HEK293 (cell line): ENCODE data around the gene PRKCZ.
"Not testable (repeated sequence)": the region's sequence is repeated elsewhere in the genome, so short reads cannot be mapped to it uniquely, and the experiment has no call there.

Experiments
- CTCF ChIA-PET: fragments of 350-600 bp; formaldehyde crosslinking; extraction: SDS; loops from one replicate; lab custom pipeline; 2021; ENCODE audit warnings: antibody characterized with exemption; lab: Yijun Ruan, JAX
- POLR2A ChIA-PET: fragments of 300-600 bp; formaldehyde crosslinking; extraction: SDS; loops from one replicate; lab custom pipeline; 2020; ENCODE audit warnings: antibody characterized with exemption, inconsistent platforms; lab: Yijun Ruan, JAX
- H3K27ac ChIP-seq: fragments of 200-500 bp; sonication (Bioruptor generic); 2 replicates; pipeline ENCODE4 v1.5.1; 2014; ENCODE audit warnings: low read depth, low read length, control low read depth, inconsistent platforms; ENCODE audit errors: extremely low read depth
- H3K36me3 ChIP-seq, 2 experiments: fragments of 200-500 bp in 1 of 2; sonication (Bioruptor generic) in 1 of 2; 1 replicate in 1 of 2; 2 replicates in 1 of 2; pipeline ENCODE4 v1.5.1; 2014 to 2017; ENCODE audit warnings: inconsistent platforms in 2 of 2, low read length in 2 of 2; ENCODE audit not compliant: control insufficient read depth in 2 of 2, insufficient read depth in 1 of 2
- H3K4me1 ChIP-seq: fragments of 200-500 bp; sonication (Bioruptor generic); 2 replicates; pipeline ENCODE4 v1.5.1; 2014; ENCODE audit warnings: mild to moderate bottlenecking, low read length, inconsistent platforms; ENCODE audit not compliant: control insufficient read depth, insufficient read depth
- H3K4me3 ChIP-seq: 2 replicates; pipeline ENCODE4 v1.5.1; 2011; ENCODE audit warnings: low read depth, mild to moderate bottlenecking, control low read depth, low read length, moderate library complexity
- H3K9me3 ChIP-seq: fragments of 200-500 bp; sonication (Bioruptor generic); 2 replicates; pipeline ENCODE4 v1.5.1; 2014; ENCODE audit warnings: low read depth, low read length, inconsistent platforms; ENCODE audit not compliant: control insufficient read depth, insufficient read depth
- CTCF ChIP-seq: fragments of 450-650 bp; formaldehyde crosslinking; IDR thresholded peaks from 2 replicates; pipeline ENCODE4 v1.5.1; 2016; ENCODE audit warnings: missing biosample characterization, missing genetic modification characterization
- ELK4 ChIP-seq: IDR thresholded peaks from 2 replicates; pipeline ENCODE4 v1.6.1; 2011; ENCODE audit warnings: mild to moderate bottlenecking, low read depth, low read length, borderline replicate concordance
- KLF1 ChIP-seq: fragments of 450-650 bp; formaldehyde crosslinking; IDR thresholded peaks from 2 replicates; pipeline ENCODE4 v1.5.1; 2016; ENCODE audit warnings: missing biosample characterization, missing genetic modification characterization
- OSR2 ChIP-seq: fragments of 450-650 bp; formaldehyde crosslinking; IDR thresholded peaks from 2 replicates; pipeline ENCODE4 v1.5.1; 2016; ENCODE audit warnings: missing biosample characterization, missing genetic modification characterization
- OVOL3 ChIP-seq: fragments of 450-650 bp; formaldehyde crosslinking; IDR thresholded peaks from 2 replicates; pipeline ENCODE4 v1.5.1; 2016; ENCODE audit warnings: missing biosample characterization, missing genetic modification characterization
- SCRT1 ChIP-seq: fragments of 450-650 bp; formaldehyde crosslinking; IDR thresholded peaks from 2 replicates; pipeline ENCODE4 v1.5.1; 2016; ENCODE audit warnings: missing biosample characterization, missing genetic modification characterization, borderline replicate concordance
- SCRT2 ChIP-seq: fragments of 450-650 bp; formaldehyde crosslinking; IDR thresholded peaks from 2 replicates; pipeline ENCODE4 v1.5.1; 2016; ENCODE audit warnings: missing biosample characterization, missing genetic modification characterization
- SP2 ChIP-seq: fragments of 450-650 bp; formaldehyde crosslinking; IDR thresholded peaks from 2 replicates; pipeline ENCODE4 v1.5.1; 2016; ENCODE audit warnings: missing biosample characterization, missing genetic modification characterization
- WT1 ChIP-seq: fragments of 450-650 bp; formaldehyde crosslinking; IDR thresholded peaks from 2 replicates; pipeline ENCODE4 v1.5.1; 2016; ENCODE audit warnings: missing biosample characterization, missing genetic modification characterization
- YY1 ChIP-seq: fragments of 450-650 bp; formaldehyde crosslinking; IDR thresholded peaks from 2 replicates; pipeline ENCODE4 v1.5.1; 2018; ENCODE audit warnings: missing biosample characterization, missing genetic modification characterization
- ZNF223 ChIP-seq: fragments of 450-650 bp; formaldehyde crosslinking; IDR thresholded peaks from 2 replicates; pipeline ENCODE4 v1.5.1; 2016; ENCODE audit warnings: missing biosample characterization, missing genetic modification characterization
- ZNF239 ChIP-seq: fragments of 450-650 bp; formaldehyde crosslinking; IDR thresholded peaks from 2 replicates; pipeline ENCODE4 v1.5.1; 2016; ENCODE audit warnings: missing biosample characterization, missing genetic modification characterization
- ZNF596 ChIP-seq: fragments of 450-650 bp; IDR thresholded peaks from 2 replicates; pipeline ENCODE4 v1.5.0; 2018; ENCODE audit warnings: missing biosample characterization, mild to moderate bottlenecking, missing genetic modification characterization, moderate library complexity
- ZNF600 ChIP-seq: fragments of 450-650 bp; formaldehyde crosslinking; IDR thresholded peaks from 2 replicates; pipeline ENCODE4 v1.5.1; 2016; ENCODE audit warnings: missing biosample characterization, missing genetic modification characterization
- ZNF621 ChIP-seq: fragments of 450-650 bp; formaldehyde crosslinking; IDR thresholded peaks from 2 replicates; pipeline ENCODE4 v1.5.1; 2017; ENCODE audit warnings: missing biosample characterization, missing genetic modification characterization
- ZNF692 ChIP-seq: fragments of 450-650 bp; formaldehyde crosslinking; IDR thresholded peaks from 2 replicates; pipeline ENCODE4 v1.5.1; 2016; ENCODE audit warnings: missing biosample characterization, missing genetic modification characterization
- ZNF707 ChIP-seq: fragments of 450-650 bp; formaldehyde crosslinking; IDR thresholded peaks from 2 replicates; pipeline ENCODE4 v1.5.1; 2016; ENCODE audit warnings: missing biosample characterization, missing genetic modification characterization
- ZNF792 ChIP-seq: fragments of 450-650 bp; formaldehyde crosslinking; IDR thresholded peaks from 2 replicates; pipeline ENCODE4 v1.5.1; 2016; ENCODE audit warnings: missing biosample characterization, missing genetic modification characterization
- ZNF837 ChIP-seq: fragments of 450-650 bp; formaldehyde crosslinking; IDR thresholded peaks from 2 replicates; pipeline ENCODE4 v1.5.1; 2016; ENCODE audit warnings: missing biosample characterization, missing genetic modification characterization

Gene PRKCZ

GRCh38 chr1:2137257-2138121 is 87.3 kb downstream of the PRKCZ start:
- TF ChIP-seq ZNF223 (tag by site-specific recombination) (no peak), SP2 (peak; percentile 54), OSR2 (tag by site-specific recombination) (no peak), WT1 (tag by site-specific recombination) (no peak), ZNF596 (tag by site-specific recombination) (no peak), ZNF707 (tag by site-specific recombination) (no peak), OVOL3 (tag by site-specific recombination) (no peak), ZNF239 (tag by site-specific recombination) (no peak), KLF1 (peak; percentile 26; the same call in 1 of the 2 replicates), ELK4 (no peak)
- Histone ChIP-seq H3K9me3 (no peaks in the 10 kb centered on the region), H3K4me3 (no peak overlapping the region), H3K36me3 (peaks cover 0 to 21% of the 10 kb centered on the region in 2 experiments; a peak in 1 of 3 replicates), H3K4me1 (peaks cover 3% of the 10 kb centered on the region), H3K27ac (no peak overlapping the region)
- ChIA-PET CTCF (interaction anchor here (0.6 to 4.5 kb wide), 5 partner anchors 14 to 1295 kb away, joined by 3 to 28 read pairs (median 3); no protein-coding TSS in a partner anchor), POLR2A (no interaction called here)

GRCh38 chr1:2139156-2139555 is 88.9 kb downstream of the PRKCZ start:
- CTCF ChIA-PET = interaction anchor here (0.6 to 4.5 kb wide), 12 partner anchors 11 to 94 kb away, joined by 3 to 33 read pairs (median 8); partner anchors contain the start of gene FAAP20
- peaks cover 0 to 29% of the 10 kb centered on the region in 2 experiments; a peak in 1 of 3 replicates for H3K36me3 ChIP-seq
- H3K27ac ChIP-seq, H3K9me3 ChIP-seq, H3K4me3 ChIP-seq, POLR2A ChIA-PET, H3K4me1 ChIP-seq: not testable (repeated sequence)

GRCh38 chr1:2141025-2141424 is 90.8 kb downstream of the PRKCZ start:
- Histone ChIP-seq H3K4me3 (no peak overlapping the region), H3K9me3 (no peaks in the 10 kb centered on the region), H3K27ac (no peak overlapping the region), H3K36me3 (peaks cover 0 to 41% of the 10 kb centered on the region in 2 experiments; a peak in 1 of 3 replicates), H3K4me1 (no peaks in the 10 kb centered on the region)
- CTCF ChIA-PET = interaction anchor here (1.0 to 4.5 kb wide), 7 partner anchors 10 to 68 kb away, joined by 4 to 33 read pairs (median 15); no protein-coding TSS in a partner anchor
- POLR2A ChIA-PET = interaction anchor here (1.2 kb wide), 1 partner anchor 33 kb away, joined by 3 read pairs; no protein-coding TSS in a partner anchor
- no peak for TF ChIP-seq ZNF837 (tag by site-specific recombination)
- TF ChIP-seq ZNF692 (tag by site-specific recombination) = no peak

- ChIA-PET POLR2A (no interaction called here), CTCF (interaction anchor here (1.0 kb wide), 1 partner anchor 97 kb away, joined by 5 read pairs; no protein-coding TSS in a partner anchor)
- Histone ChIP-seq H3K27ac (no peak overlapping the region), H3K36me3 (peaks cover 4 to 57% of the 10 kb centered on the region in 2 experiments; a peak in 2 of 3 replicates), H3K4me1 (no peaks in the 10 kb centered on the region), H3K9me3 (no peaks in the 10 kb centered on the region), H3K4me3 (no peak overlapping the region)
- TF ChIP-seq CTCF (tag by site-specific recombination) (no peak), ZNF792 (tag by site-specific recombination) (no peak), ZNF600 (no peak), WT1 (tag by site-specific recombination) (no peak), ZNF621 (tag by site-specific recombination) (no peak), SCRT1 (tag by site-specific recombination) (peak; percentile 96), YY1 (tag by site-specific recombination) (no peak), SCRT2 (tag by site-specific recombination) (peak; percentile 92)
Measured at GRCh38 chr1:2143814-2144500, 93.7 kb downstream of the PRKCZ start.
